H1 (cell line): ENCODE measurements around the gene TP63. TPM values are rescaled to one million over a fixed set of nuclear protein-coding genes. Genes with fewer than 3 reads are reported as not detected.

Source experiments
- CBX5 ChIP-seq: fragments of 300-800, 300-1000 bp; sonication (generic); IDR thresholded peaks from 2 replicates; pipeline ENCODE4 v1.7.1; 2016; ENCODE audit warnings: antibody characterized with exemption, low read length, low read depth
- CEBPB ChIP-seq: IDR thresholded peaks from 2 replicates; pipeline ENCODE4 v1.6.1; 2012; ENCODE audit warnings: low read depth, low read length
- polyA plus RNA-seq, 7 experiments: library from polyadenylated mRNA; depleted of rRNA in 3 of 7; stranded (reverse) in 5 of 7; unstranded in 2 of 7; fragments of >200 nt in 5 of 7; fragments of 200-250 nt in 2 of 7; gene quantifications; 1 replicate in 5 of 7; 2 replicates in 1 of 7; 4 replicates in 1 of 7; pipeline versions ENCODE4 v1.2.1 to v1.2.3, GENCODE V29; 2011 to 2013; ENCODE audit warnings: missing spikeins in 2 of 7, mixed read lengths in 2 of 7
- total RNA-seq: library from RNA; stranded (reverse); fragmentation: NEBNext Ultra II Directional; extraction: Animal tissue kit (Norgen Biotek cat#: 25700); gene quantifications from 2 replicates; pipeline ENCODE4 v1.2.1, GENCODE V29; 2021
- TF ChIP-seq, protein P1 (sequence below): fragments of 300-600 bp; sonication (generic); IDR thresholded peaks from 2 replicates; pipeline ENCODE4 v1.7.1; 2012; ENCODE audit warnings: low read length, moderate library complexity, mild to moderate bottlenecking, inconsistent platforms; ENCODE audit not compliant: insufficient replicate concordance
- TF ChIP-seq, protein P2 (sequence below): IDR thresholded peaks from 2 replicates; pipeline ENCODE4 v1.6.1; 2011; ENCODE audit warnings: low read length, improper control_type of control experiment
- TF ChIP-seq, protein P3 (sequence below), 3 experiments: IDR thresholded peaks; 1 replicate in 2 of 3; 2 replicates in 1 of 3; pipeline versions ENCODE4 v1.5.1 to v1.6.1; 2011; ENCODE audit warnings: low read length in 3 of 3, mild to moderate bottlenecking in 3 of 3, inconsistent platforms in 2 of 3, low read depth in 1 of 3, moderate library complexity in 1 of 3; ENCODE audit not compliant: insufficient read depth in 1 of 3; ENCODE audit errors: control extremely low read depth in 1 of 3

TP63 gene
- total and polyA plus RNA-seq, 2 of the 8 experiments (the other 6 are each of a cell fraction or from before 2014, with no cell fraction given) = not detected

DNA sequence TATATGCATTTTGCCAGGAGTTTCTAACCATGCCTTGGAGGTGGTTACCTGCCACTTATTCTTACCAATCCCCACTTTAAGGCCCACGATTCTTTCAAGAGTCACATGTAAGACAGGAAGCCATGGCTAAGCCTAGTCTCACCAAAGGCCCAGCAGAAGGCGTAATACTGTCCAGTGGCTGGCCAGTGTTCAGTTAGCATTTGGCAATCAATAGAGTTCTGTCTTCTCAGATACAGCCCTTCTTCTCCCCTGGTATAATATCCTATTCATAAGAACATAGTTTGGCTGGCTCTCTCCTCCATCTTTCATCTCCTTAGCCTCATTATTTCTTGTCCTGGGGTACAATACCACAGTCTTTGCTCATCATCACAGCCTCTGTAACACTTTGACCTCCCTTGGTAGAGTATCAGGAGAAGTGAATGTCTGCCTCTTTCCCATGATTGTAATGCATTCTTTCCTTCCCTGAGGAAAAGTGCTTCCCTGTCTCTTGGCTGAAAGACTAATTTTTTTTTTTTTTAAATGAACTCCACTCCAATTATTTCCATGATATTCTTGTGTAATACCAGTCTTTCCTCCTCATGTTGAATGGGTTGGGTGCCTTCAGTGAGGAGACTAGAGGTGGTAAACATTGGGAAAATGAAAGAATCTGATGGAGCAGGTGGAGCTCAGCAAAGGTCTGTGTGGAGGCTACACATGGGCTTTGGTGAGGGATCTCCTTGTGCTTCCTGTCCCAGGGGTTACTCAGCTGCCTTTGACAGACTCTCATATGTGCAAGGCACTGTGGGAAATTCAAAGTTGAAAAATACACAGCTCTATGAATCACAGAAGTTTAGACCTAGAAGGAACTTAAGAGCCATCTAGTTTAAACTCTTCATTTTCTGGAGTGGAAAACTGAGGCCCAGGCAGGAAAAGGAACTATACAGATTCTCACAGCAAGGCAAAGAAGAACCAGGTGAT is 271.3 kb downstream of the TP63 start (continued):
- TF ChIP-seq, protein P1, sequence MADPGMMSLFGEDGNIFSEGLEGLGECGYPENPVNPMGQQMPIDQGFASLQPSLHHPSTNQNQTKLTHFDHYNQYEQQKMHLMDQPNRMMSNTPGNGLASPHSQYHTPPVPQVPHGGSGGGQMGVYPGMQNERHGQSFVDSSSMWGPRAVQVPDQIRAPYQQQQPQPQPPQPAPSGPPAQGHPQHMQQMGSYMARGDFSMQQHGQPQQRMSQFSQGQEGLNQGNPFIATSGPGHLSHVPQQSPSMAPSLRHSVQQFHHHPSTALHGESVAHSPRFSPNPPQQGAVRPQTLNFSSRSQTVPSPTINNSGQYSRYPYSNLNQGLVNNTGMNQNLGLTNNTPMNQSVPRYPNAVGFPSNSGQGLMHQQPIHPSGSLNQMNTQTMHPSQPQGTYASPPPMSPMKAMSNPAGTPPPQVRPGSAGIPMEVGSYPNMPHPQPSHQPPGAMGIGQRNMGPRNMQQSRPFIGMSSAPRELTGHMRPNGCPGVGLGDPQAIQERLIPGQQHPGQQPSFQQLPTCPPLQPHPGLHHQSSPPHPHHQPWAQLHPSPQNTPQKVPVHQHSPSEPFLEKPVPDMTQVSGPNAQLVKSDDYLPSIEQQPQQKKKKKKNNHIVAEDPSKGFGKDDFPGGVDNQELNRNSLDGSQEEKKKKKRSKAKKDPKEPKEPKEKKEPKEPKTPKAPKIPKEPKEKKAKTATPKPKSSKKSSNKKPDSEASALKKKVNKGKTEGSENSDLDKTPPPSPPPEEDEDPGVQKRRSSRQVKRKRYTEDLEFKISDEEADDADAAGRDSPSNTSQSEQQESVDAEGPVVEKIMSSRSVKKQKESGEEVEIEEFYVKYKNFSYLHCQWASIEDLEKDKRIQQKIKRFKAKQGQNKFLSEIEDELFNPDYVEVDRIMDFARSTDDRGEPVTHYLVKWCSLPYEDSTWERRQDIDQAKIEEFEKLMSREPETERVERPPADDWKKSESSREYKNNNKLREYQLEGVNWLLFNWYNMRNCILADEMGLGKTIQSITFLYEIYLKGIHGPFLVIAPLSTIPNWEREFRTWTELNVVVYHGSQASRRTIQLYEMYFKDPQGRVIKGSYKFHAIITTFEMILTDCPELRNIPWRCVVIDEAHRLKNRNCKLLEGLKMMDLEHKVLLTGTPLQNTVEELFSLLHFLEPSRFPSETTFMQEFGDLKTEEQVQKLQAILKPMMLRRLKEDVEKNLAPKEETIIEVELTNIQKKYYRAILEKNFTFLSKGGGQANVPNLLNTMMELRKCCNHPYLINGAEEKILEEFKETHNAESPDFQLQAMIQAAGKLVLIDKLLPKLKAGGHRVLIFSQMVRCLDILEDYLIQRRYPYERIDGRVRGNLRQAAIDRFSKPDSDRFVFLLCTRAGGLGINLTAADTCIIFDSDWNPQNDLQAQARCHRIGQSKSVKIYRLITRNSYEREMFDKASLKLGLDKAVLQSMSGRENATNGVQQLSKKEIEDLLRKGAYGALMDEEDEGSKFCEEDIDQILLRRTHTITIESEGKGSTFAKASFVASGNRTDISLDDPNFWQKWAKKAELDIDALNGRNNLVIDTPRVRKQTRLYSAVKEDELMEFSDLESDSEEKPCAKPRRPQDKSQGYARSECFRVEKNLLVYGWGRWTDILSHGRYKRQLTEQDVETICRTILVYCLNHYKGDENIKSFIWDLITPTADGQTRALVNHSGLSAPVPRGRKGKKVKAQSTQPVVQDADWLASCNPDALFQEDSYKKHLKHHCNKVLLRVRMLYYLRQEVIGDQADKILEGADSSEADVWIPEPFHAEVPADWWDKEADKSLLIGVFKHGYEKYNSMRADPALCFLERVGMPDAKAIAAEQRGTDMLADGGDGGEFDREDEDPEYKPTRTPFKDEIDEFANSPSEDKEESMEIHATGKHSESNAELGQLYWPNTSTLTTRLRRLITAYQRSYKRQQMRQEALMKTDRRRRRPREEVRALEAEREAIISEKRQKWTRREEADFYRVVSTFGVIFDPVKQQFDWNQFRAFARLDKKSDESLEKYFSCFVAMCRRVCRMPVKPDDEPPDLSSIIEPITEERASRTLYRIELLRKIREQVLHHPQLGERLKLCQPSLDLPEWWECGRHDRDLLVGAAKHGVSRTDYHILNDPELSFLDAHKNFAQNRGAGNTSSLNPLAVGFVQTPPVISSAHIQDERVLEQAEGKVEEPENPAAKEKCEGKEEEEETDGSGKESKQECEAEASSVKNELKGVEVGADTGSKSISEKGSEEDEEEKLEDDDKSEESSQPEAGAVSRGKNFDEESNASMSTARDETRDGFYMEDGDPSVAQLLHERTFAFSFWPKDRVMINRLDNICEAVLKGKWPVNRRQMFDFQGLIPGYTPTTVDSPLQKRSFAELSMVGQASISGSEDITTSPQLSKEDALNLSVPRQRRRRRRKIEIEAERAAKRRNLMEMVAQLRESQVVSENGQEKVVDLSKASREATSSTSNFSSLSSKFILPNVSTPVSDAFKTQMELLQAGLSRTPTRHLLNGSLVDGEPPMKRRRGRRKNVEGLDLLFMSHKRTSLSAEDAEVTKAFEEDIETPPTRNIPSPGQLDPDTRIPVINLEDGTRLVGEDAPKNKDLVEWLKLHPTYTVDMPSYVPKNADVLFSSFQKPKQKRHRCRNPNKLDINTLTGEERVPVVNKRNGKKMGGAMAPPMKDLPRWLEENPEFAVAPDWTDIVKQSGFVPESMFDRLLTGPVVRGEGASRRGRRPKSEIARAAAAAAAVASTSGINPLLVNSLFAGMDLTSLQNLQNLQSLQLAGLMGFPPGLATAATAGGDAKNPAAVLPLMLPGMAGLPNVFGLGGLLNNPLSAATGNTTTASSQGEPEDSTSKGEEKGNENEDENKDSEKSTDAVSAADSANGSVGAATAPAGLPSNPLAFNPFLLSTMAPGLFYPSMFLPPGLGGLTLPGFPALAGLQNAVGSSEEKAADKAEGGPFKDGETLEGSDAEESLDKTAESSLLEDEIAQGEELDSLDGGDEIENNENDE = no peak
- TF ChIP-seq, protein P2, sequence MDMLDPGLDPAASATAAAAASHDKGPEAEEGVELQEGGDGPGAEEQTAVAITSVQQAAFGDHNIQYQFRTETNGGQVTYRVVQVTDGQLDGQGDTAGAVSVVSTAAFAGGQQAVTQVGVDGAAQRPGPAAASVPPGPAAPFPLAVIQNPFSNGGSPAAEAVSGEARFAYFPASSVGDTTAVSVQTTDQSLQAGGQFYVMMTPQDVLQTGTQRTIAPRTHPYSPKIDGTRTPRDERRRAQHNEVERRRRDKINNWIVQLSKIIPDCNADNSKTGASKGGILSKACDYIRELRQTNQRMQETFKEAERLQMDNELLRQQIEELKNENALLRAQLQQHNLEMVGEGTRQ = no peak
- TF ChIP-seq CEBPB = no peak
- TF ChIP-seq, protein P3, sequence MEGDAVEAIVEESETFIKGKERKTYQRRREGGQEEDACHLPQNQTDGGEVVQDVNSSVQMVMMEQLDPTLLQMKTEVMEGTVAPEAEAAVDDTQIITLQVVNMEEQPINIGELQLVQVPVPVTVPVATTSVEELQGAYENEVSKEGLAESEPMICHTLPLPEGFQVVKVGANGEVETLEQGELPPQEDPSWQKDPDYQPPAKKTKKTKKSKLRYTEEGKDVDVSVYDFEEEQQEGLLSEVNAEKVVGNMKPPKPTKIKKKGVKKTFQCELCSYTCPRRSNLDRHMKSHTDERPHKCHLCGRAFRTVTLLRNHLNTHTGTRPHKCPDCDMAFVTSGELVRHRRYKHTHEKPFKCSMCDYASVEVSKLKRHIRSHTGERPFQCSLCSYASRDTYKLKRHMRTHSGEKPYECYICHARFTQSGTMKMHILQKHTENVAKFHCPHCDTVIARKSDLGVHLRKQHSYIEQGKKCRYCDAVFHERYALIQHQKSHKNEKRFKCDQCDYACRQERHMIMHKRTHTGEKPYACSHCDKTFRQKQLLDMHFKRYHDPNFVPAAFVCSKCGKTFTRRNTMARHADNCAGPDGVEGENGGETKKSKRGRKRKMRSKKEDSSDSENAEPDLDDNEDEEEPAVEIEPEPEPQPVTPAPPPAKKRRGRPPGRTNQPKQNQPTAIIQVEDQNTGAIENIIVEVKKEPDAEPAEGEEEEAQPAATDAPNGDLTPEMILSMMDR (IDR thresholded peaks at IDR 0.05; ENCODE audit: control extremely low read depth in 1 of 3, insufficient read depth in 1 of 3, low read depth in 1 of 3, low read length in 3 of 3) = no peak
- no peak for TF ChIP-seq CBX5
